ENCODE data around the gene IL32.

- TF ChIP-seq CTCF (IDR thresholded peaks at IDR 0.05): no peak
- TF ChIP-seq POLR2A (IDR thresholded peaks at IDR 0.05): no peak
Observed at GRCh38 chr16:3071655-3072054, 6.2 kb downstream of the IL32 start.
